Lung (tissue), 12 donors: ENCODE data around the gene FUT8. TPM values are rescaled to one million over a fixed set of nuclear protein-coding genes. Genes with fewer than 3 reads are reported as not detected.

Experiments used
- ATAC-seq: fragments of 200-7000 bp; cut with Tn5 transposase; one replicate; pipeline ENCODE4 v1.9.1; 2020; ENCODE audit warnings: moderate number of reproducible peaks; ENCODE audit not compliant: insufficient read depth, low FRiP score
- DNase-seq, 3 donors: peaks; one replicate each; pipeline ENCODE4 v3.0.0-alpha.2; 2013 to 2017
- H3K27ac ChIP-seq, 2 donors: one replicate each; pipeline ENCODE4 v1.5.1; 2013; ENCODE audit warnings: mild to moderate bottlenecking in 2 of 2, moderate library complexity in 2 of 2, control low read depth in 1 of 2, inconsistent platforms in 1 of 2, low read depth in 1 of 2, low read length in 1 of 2
- H3K27me3 ChIP-seq, 3 donors: one replicate each; pipeline ENCODE4 v1.5.1; 2013; ENCODE audit warnings: low read length in 2 of 3; ENCODE audit not compliant: control insufficient read depth in 3 of 3, insufficient read depth in 3 of 3
- H3K36me3 ChIP-seq, 4 donors: one replicate each; pipeline ENCODE4 v1.5.1; 2013; ENCODE audit warnings: low read length in 4 of 4, mild to moderate bottlenecking in 1 of 4, moderate library complexity in 1 of 4; ENCODE audit not compliant: control insufficient read depth in 4 of 4, insufficient read depth in 4 of 4
- H3K4me1 ChIP-seq, 5 donors: one replicate each; pipeline ENCODE4 v1.5.1; 2013; ENCODE audit warnings: low read length in 5 of 5, mild to moderate bottlenecking in 2 of 5, moderate library complexity in 1 of 5; ENCODE audit not compliant: control insufficient read depth in 5 of 5, insufficient read depth in 5 of 5
- H3K4me3 ChIP-seq: one replicate; pipeline ENCODE4 v1.5.1; 2013; ENCODE audit warnings: mild to moderate bottlenecking, control low read depth, moderate library complexity
- H3K9ac ChIP-seq, 2 donors: one replicate each; pipeline ENCODE4 v1.5.1; 2013; ENCODE audit warnings: low read length in 2 of 2, control low read depth in 1 of 2; ENCODE audit not compliant: insufficient read depth in 1 of 2
- H3K9me3 ChIP-seq, 4 donors: one replicate each; pipeline ENCODE4 v1.5.1; 2013; ENCODE audit warnings: low read length in 3 of 4, mild to moderate bottlenecking in 1 of 4, moderate library complexity in 1 of 4; ENCODE audit not compliant: control insufficient read depth in 4 of 4, insufficient read depth in 3 of 4
- WGBS, 2 donors: extraction: QIAGEN DNeasy Blood & Tissue Kit; methylation state at CpG; one replicate each; pipeline ENCODE4 v1.1.7; 2013; 5-methylcytosine and 5-hydroxymethylcytosine counted together
- polyA plus RNA-seq, 2 donors: library from polyadenylated mRNA; stranded (reverse); fragments of 200-250 nt; gene quantifications; one replicate each; pipeline ENCODE4 v1.2.1, GENCODE V29; 2013
- total RNA-seq, 2 donors: library from RNA; depleted of rRNA in 1 of 2; stranded (reverse); fragments of >200 nt in 1 of 2; gene quantifications; one replicate each; pipeline ENCODE4 v1.2.1, GENCODE V29; 2014 to 2021
- TF ChIP-seq, protein P1 (sequence below): IDR thresholded peaks from 2 replicates; pipeline ENCODE4 v1.5.1; 2012; ENCODE audit warnings: mild to moderate bottlenecking; ENCODE audit errors: control extremely low read depth, extremely low read depth
- donor health status: control.
- donor health status: control.
- donor health status: Bipolar disorder and iron deficiency.
- donor health status: healthy.
- donor health status: DM: yes; HTN: yes; CAD: no.

The FUT8 gene
- total and polyA plus RNA-seq, 4 donors, result 9.9 to 98.5 (median 25.8) TPM

DNA sequence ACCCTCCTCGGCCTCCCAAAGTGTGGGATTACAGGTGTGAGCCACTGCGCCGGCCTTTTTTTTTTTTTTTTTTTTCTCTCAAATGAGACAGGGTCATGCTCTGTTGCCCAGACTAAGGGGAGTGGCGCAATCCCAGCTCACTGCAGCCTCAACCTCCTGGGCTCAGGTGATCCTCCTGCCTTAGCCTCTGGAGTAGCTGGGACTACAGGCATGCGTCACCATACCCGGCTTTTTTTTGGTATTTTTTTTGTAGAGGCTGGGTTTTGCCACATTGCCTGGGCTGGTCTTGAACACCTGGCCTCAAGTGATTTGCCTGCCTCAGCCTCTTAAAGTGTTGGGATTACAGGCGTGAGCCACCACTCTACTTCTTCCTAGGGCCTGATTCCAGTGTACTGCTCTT, 18.7 kb downstream of the FUT8 start:
- Histone ChIP-seq H3K27me3 (no peaks in the 10 kb centered on the region), H3K4me3 (no peak overlapping the region), H3K9me3 (peaks cover 0 to 4% (median 1%) of the 10 kb centered on the region in 4 donors), H3K9ac (no peak overlapping the region), H3K27ac (no peak overlapping the region), H3K36me3 (peaks cover 0 to 2% (median 0%) of the 10 kb centered on the region in 4 donors), H3K4me1 (peaks cover 0 to 5% (median 3%) of the 10 kb centered on the region in 5 donors)
- WGBS, 2 donors, result 95 to 97% methylated on average over 7 of the region's 7 CpGs
- TF ChIP-seq, protein P1, sequence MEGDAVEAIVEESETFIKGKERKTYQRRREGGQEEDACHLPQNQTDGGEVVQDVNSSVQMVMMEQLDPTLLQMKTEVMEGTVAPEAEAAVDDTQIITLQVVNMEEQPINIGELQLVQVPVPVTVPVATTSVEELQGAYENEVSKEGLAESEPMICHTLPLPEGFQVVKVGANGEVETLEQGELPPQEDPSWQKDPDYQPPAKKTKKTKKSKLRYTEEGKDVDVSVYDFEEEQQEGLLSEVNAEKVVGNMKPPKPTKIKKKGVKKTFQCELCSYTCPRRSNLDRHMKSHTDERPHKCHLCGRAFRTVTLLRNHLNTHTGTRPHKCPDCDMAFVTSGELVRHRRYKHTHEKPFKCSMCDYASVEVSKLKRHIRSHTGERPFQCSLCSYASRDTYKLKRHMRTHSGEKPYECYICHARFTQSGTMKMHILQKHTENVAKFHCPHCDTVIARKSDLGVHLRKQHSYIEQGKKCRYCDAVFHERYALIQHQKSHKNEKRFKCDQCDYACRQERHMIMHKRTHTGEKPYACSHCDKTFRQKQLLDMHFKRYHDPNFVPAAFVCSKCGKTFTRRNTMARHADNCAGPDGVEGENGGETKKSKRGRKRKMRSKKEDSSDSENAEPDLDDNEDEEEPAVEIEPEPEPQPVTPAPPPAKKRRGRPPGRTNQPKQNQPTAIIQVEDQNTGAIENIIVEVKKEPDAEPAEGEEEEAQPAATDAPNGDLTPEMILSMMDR, result no peak
- no peak for DNase-seq
- no peak for ATAC-seq

DNA sequence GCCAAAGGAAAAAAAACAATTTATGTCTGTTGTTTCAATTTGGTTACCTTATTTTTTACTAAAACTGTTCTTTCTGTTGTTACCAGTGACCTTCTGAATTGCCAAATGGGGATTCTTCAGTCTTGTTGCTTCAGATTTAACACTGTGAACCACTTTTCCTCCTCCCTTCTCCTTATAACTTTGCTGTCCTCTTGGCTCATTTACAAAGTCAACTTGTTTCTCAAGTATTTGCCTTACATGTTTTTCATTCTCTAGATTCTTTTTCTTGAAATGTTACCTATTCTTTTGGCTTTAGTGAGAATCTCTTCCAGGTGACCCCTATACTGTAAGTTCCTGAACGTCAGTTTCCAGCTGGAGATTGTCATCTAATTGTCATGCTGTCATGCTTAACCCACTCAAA, 19.4 kb downstream of the FUT8 start:
- H3K4me1 ChIP-seq, result peaks cover 0 to 5% (median 3%) of the 10 kb centered on the region in 5 donors

DNA sequence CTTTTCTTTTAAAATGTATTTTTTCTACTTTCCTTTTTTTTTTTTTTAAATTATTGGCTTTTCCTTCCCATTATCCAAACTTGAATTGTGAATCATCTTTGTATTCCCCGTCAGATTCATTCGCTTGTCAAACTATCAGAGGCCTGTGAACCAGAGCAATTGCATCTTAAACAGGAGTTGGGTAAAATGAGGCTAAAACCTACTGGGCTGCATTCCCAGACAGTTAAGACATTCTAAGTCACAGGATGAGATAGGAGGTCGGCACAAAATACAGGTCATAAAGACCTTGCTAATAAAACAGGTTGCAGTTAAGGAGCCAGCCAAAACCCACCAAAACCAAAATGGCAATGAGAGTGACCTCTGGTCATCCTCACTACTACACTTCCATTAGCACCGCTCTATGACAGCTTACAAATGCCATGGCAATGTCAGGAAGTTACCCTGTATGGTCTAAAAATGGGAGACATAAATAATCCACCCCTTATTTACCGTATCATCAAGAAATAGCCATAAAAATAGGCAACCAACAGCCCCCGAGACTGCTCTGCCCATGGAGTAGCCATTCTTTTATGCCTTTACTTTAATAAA, 19.9 kb downstream of the FUT8 start:
- 85 to 93% methylated on average over 6 of the region's 6 CpGs for WGBS, 2 donors
- Histone ChIP-seq H3K4me1 (peaks cover 0 to 5% (median 3%) of the 10 kb centered on the region in 5 donors), H3K4me3 (no peak overlapping the region), H3K9me3 (peaks cover 0 to 4% (median 1%) of the 10 kb centered on the region in 4 donors), H3K27ac (no peak overlapping the region), H3K27me3 (no peaks in the 10 kb centered on the region), H3K9ac (no peak overlapping the region), H3K36me3 (peaks cover 0 to 2% (median 0%) of the 10 kb centered on the region in 4 donors)
- DNase-seq (no peak), ATAC-seq (no peak)
- TF ChIP-seq, protein P1, result no peak

More for the DNA sequence above, 19.4 kb downstream of the FUT8 start:
- TF ChIP-seq, protein P1, result no peak
- ATAC-seq (no peak), DNase-seq (no peak)
- Histone ChIP-seq H3K27ac (no peak overlapping the region), H3K27me3 (no peaks in the 10 kb centered on the region), H3K4me3 (no peak overlapping the region), H3K9me3 (peaks cover 0 to 4% (median 1%) of the 10 kb centered on the region in 4 donors), H3K9ac (no peak overlapping the region), H3K36me3 (peaks cover 0 to 2% (median 0%) of the 10 kb centered on the region in 4 donors)
- WGBS, 2 donors, result 69 to 73% methylated on average over 1 of the region's 1 CpG
